Osteoblast (primary cell): ENCODE measurements around the gene BET1L. TPM values are rescaled to one million over a fixed set of nuclear protein-coding genes. Genes with fewer than 3 reads are reported as not detected.
"Not testable (repeated sequence)": the region's sequence is repeated elsewhere in the genome, so short reads cannot be mapped to it uniquely, and the experiment has no call there.

Source experiments
- DNase-seq: peaks from one replicate; pipeline ENCODE4 v3.0.0; 2011; ENCODE audit warnings: low spot score, mixed read lengths; ENCODE audit not compliant: insufficient read length; ENCODE audit errors: missing footprints
- H2AFZ ChIP-seq: 2 replicates; pipeline ENCODE4 v1.6.0; 2011; ENCODE audit warnings: mild to moderate bottlenecking, low read length
- H3K27ac ChIP-seq: 2 replicates; pipeline ENCODE4 v1.5.1; 2011; ENCODE audit warnings: mild to moderate bottlenecking, low read depth, low read length, moderate library complexity
- H3K27me3 ChIP-seq: 2 replicates; pipeline ENCODE4 v1.6.0; 2012; ENCODE audit warnings: mild to moderate bottlenecking, control low read depth, inconsistent platforms, low read length, moderate library complexity; ENCODE audit not compliant: insufficient read depth
- H3K36me3 ChIP-seq: 2 replicates; pipeline ENCODE4 v1.5.1; 2011; ENCODE audit warnings: mild to moderate bottlenecking, low read length, control low read depth, moderate library complexity; ENCODE audit not compliant: insufficient read depth
- H3K4me1 ChIP-seq: 2 replicates; pipeline ENCODE4 v1.5.1; 2011; ENCODE audit warnings: mild to moderate bottlenecking, low read length, control low read depth, moderate library complexity; ENCODE audit not compliant: insufficient read depth
- H3K4me2 ChIP-seq: 2 replicates; pipeline ENCODE4 v1.6.0; 2011; ENCODE audit warnings: mild to moderate bottlenecking, low read length; ENCODE audit not compliant: insufficient read depth
- H3K4me3 ChIP-seq: fragments of 200-600 bp; sonication (generic); 3 replicates; pipeline ENCODE4 v1.5.1; 2012; ENCODE audit warnings: mild to moderate bottlenecking, low read length, inconsistent platforms; ENCODE audit not compliant: insufficient read depth
- H3K79me2 ChIP-seq: 2 replicates; pipeline ENCODE4 v1.6.0; 2012; ENCODE audit warnings: mild to moderate bottlenecking, low read length, control low read depth, inconsistent platforms; ENCODE audit not compliant: insufficient read depth
- H3K9me3 ChIP-seq: 2 replicates; pipeline ENCODE4 v1.5.1; 2011; ENCODE audit warnings: low read depth, low read length, control low read depth
- H4K20me1 ChIP-seq: 2 replicates; pipeline ENCODE4 v1.6.0; 2012; ENCODE audit warnings: mild to moderate bottlenecking, low read length, control low read depth; ENCODE audit not compliant: insufficient read depth
- CTCF ChIP-seq: IDR thresholded peaks from 2 replicates; pipeline ENCODE4 v1.5.1; 2011; ENCODE audit warnings: mild to moderate bottlenecking, low read depth, low read length, moderate library complexity; ENCODE audit errors: extremely low read depth
- total RNA-seq: library from RNA; depleted of rRNA; stranded (reverse); fragments of >200 nt; gene quantifications from 2 replicates; pipeline ENCODE4 v1.2.3, GENCODE V29; 2012

BET1L gene
- total RNA-seq, 1 donor: 24.6 TPM

- H3K27me3 ChIP-seq: no peaks in the 10 kb centered on the region
- TF ChIP-seq CTCF: no peak
- no peak overlapping the region for H3K4me2 ChIP-seq
These were observed 10.1 kb downstream of the BET1L start for GRCh38 chr11:196786-197731.

GRCh38 chr11:193481-193880 lies 13.7 kb downstream of the BET1L start:
- not testable (repeated sequence) for H3K4me1 ChIP-seq, H2AFZ ChIP-seq, H3K27me3 ChIP-seq, H3K9me3 ChIP-seq, DNase-seq, H3K4me2 ChIP-seq, H3K36me3 ChIP-seq, H3K27ac ChIP-seq, H3K4me3 ChIP-seq, H3K79me2 ChIP-seq, H4K20me1 ChIP-seq

More at GRCh38 chr11:196786-197731, 10.1 kb downstream of the BET1L start:
- no peak overlapping the region for H2AFZ ChIP-seq
- no peaks in the 10 kb centered on the region for H3K4me1 ChIP-seq
- H3K79me2 ChIP-seq: no peaks in the 10 kb centered on the region
- no peaks in the 10 kb centered on the region for H3K9me3 ChIP-seq
- no peak overlapping the region for H3K4me3 ChIP-seq
- peaks cover 13% of the 10 kb centered on the region for H4K20me1 ChIP-seq
- H3K27ac ChIP-seq: no peak overlapping the region
- peaks cover 5% of the 10 kb centered on the region for H3K36me3 ChIP-seq
- peak; percentile 78 for DNase-seq

GRCh38 chr11:192674-193128 lies 14.5 kb downstream of the BET1L start, which contains the start of gene SCGB1C1:
SCGB1C1 (plus strand) TSS chr11:193078; CDS start chr11:193100, 22 bp downstream.
- not testable (repeated sequence) for H3K9me3 ChIP-seq, H3K36me3 ChIP-seq, H3K4me1 ChIP-seq, H4K20me1 ChIP-seq, H3K4me3 ChIP-seq, H2AFZ ChIP-seq, H3K79me2 ChIP-seq, H3K4me2 ChIP-seq, DNase-seq, H3K27ac ChIP-seq, H3K27me3 ChIP-seq

GRCh38 chr11:191490-192478 lies 15.4 kb downstream of the BET1L start:
- H3K9me3 ChIP-seq, DNase-seq, H3K36me3 ChIP-seq: not testable (repeated sequence)

GRCh38 chr11:190546-190945 lies 16.7 kb downstream of the BET1L start:
- H3K4me1 ChIP-seq, H3K9me3 ChIP-seq, H3K27me3 ChIP-seq, H3K4me3 ChIP-seq, H4K20me1 ChIP-seq, H2AFZ ChIP-seq, H3K36me3 ChIP-seq, DNase-seq, H3K27ac ChIP-seq, H3K79me2 ChIP-seq, H3K4me2 ChIP-seq: not testable (repeated sequence)

More at GRCh38 chr11:191490-192478, 15.4 kb downstream of the BET1L start:
- H3K27ac ChIP-seq, H4K20me1 ChIP-seq, H2AFZ ChIP-seq, H3K4me3 ChIP-seq, H3K79me2 ChIP-seq, H3K4me2 ChIP-seq, H3K27me3 ChIP-seq, H3K4me1 ChIP-seq: not testable (repeated sequence)
- TF ChIP-seq CTCF: peak; percentile 26

GRCh38 chr11:189843-190311 lies 17.3 kb downstream of the BET1L start:
- H3K4me3 ChIP-seq, H3K27me3 ChIP-seq, DNase-seq, H3K27ac ChIP-seq, H4K20me1 ChIP-seq, H3K4me1 ChIP-seq, H3K79me2 ChIP-seq, H3K9me3 ChIP-seq, H3K4me2 ChIP-seq, H3K36me3 ChIP-seq, H2AFZ ChIP-seq: not testable (repeated sequence)
